Stimulated activated CD4-positive, alpha-beta T cell treated with anti-CD3 and anti-CD28 coated beads, Interleukin-1b, Interleukin-23, amount 100 ng/mL, for 24 hours (primary cell): ENCODE data around the gene MAD1L1.

Experiments
- DNase-seq, 4 experiments: peaks; one replicate each; pipeline ENCODE4 v3.0.0-alpha.2; 2020; ENCODE audit warnings: low read depth in 4 of 4, low spot score in 1 of 4

The MAD1L1 gene

DNA sequence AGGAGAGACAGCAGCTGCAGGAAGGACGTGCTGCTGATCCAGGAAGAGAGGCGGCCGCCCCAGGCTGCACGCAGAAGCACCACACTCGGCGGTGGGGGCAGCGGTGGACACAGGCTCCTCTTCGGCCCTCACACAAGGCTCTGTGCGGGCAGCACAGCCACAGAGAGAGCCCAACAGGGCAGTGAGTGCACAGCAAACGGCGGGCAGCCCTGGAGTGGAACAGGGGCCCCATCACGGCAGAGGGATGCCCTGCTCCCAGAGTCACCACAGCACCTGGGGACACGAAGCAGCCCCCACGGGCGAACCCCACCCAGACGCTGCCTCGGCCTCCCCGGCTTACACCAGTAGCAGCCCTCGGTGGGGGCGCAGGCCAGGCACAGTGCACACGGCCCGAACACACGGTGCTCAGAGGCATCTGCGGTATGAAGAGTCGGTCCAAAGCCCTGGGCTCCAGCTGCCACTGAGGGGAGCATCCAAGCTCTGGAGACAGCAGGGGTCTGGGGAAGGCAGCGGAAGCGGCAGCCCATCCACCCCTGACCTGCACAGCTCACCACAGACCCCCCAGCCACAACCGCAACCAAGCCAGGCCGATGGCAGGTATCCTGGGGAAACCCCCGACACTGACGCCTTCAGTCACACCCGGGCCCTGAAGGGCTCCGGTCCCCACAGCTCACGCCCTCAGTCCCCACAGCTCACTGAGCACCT lies 26.1 kb upstream of the MAD1L1 start:
- DNase-seq, result no peak

DNA sequence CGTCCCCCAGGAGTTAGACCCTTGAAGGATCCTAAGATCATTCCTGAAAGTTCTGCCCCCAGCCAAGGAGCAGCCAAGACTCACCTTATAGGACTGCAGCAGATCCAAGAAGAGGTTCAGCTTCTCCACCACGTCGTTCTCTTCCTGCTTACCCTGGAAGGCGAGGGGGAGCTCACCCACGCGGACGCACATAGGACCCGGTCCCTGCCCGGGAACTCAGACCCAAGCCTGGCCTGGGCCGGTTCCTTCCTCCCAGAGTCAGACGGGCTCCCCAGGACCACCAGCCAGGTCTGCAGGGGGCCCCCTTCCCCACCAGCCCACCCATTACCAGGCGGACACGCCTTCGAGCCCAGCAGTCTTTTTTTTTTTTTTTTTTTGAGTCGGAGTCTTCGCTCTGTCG lies 24.9 kb upstream of the MAD1L1 start:
- no peak for DNase-seq

DNA sequence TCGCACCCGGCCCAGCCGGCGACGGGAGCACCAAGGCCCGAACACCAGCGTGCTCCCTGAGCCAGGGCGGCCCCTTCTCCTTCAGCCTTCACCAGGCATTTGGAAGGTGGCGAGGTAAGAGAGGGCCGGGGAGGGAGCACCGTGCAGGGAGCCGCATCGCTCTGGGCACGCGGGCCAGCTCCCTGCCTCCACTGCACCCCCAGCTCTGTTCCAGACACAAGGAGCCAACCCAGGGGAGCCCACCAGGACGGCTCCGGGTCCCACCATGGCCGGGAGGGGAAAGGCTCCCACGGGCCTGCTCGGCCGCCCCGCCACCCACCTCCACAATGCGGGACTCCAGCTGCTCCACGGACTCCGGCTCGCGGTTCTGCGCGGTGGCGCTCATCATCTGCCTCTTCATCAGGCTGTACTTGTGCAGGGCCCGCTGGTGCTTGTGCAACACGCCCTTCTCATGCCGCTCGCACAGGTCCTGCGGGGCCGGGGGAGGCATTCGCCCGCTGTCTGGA lies 24.4 kb upstream of the MAD1L1 start:
- no peak for DNase-seq

DNA sequence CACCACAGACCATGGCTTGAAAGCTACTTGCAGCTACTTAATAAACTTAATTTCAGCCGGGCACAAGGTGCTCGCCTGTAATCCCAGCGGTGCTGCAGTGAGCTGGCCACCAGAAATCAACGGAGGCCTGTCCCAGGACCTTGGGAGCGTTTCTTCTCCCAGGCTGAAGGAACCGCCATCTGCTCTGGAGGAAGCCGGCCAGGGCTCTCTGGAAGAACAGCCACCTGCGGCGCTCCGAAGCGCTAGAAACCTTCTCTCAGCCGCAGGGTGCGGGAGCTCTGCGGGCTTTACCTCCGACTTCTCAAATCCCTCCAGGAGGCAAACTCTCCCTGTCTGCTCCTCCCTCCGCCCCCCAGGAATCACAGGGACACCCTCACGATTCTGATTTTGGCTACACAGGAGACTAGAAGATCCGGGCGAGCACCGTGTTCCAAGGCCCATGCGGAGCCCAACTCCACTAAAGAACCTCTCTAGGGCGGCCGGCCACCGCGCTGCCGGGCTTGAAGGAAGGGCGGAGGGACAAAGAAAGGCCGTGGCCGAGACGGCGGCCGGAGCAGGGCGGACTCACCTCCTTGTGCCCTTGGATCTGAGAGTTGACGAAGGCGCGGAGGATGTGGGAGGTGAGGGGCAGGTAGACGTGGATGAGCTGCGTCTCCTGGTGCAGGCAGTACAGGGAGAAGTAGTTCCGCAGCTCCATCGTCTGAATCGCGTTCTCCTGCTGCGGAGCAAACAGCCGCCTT lies 23.7 kb upstream of the MAD1L1 start:
- no peak for DNase-seq

DNA sequence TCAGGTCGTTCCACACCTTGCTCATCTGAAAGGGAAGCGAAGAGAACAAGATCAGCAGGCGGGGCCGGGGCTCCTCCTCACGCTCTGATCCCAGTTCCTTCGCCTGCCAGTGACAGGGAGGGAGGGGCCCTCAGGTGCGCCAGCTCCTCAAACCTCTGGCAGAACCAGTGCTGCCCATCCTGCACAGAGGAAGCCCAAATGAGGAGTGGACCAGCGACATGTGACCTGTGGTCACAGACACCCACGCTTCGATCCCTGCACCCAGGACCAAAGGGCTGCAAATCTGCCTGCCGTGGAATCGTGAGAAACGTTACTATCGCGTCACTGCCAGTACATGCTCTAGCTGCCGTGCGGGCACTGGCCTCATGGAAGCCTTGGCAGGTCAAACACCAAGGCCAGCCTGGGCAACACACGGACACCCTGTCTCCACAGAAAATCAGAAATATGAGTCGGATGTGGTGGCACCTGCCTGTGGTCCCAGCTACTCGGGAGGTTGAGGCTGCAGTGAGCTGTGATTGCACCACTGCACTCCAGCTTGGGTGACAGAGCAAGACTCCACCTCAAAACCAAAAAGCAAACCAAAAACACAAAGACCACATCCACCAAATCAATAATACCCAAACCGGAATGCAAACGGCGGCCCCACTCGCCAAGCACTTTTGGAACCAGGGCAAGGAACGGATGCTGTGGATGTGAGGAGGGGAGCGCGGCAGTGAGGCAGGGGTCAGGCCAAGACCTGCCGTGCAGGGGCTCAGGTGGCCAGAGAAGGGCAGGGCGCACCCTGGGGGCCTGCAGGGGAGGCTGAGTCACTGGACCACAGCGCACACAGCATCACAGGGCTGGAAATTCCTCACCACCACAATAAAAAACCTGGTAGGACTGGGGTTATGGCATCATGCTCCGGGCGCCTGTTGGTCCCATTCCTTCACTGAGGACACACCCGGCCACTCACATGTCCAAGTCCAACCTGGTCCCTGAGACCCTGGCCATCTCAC lies 22.7 kb upstream of the MAD1L1 start:
- no peak for DNase-seq

DNA sequence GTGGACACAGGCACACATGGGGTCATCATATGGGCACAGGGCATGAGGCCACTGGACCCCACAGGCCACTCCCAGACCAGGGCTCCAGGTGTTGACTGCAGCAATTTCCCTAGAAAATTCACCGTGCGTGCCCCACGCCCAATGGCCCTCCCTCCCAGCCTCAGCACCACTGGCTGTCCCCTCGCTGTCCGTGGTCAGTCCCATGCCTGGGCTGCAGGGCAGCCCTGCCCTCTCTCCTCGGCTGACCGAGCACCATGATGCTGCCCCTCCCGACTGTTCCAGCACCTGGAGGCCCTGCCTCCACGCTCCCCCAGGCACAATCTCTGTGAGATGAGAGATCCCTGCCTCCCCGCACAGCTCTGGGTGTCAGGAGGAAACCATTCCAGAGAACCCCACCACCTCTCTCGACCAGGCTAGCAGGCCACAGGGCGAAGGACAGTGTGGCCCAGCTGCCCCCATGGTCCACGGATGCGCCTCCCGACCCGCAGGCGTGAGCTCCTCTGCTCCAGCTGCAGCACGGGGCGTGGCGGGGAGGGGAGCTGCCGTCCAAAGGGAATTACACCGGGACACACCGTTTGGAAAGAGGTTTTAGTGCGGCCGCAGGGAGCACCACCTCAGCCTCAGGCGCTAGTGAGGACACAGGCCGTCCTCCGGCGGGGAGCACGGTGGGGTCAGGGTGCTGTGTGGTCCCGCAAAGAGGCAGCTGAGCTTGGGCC lies 21.8 kb upstream of the MAD1L1 start:
- no peak for DNase-seq

DNA sequence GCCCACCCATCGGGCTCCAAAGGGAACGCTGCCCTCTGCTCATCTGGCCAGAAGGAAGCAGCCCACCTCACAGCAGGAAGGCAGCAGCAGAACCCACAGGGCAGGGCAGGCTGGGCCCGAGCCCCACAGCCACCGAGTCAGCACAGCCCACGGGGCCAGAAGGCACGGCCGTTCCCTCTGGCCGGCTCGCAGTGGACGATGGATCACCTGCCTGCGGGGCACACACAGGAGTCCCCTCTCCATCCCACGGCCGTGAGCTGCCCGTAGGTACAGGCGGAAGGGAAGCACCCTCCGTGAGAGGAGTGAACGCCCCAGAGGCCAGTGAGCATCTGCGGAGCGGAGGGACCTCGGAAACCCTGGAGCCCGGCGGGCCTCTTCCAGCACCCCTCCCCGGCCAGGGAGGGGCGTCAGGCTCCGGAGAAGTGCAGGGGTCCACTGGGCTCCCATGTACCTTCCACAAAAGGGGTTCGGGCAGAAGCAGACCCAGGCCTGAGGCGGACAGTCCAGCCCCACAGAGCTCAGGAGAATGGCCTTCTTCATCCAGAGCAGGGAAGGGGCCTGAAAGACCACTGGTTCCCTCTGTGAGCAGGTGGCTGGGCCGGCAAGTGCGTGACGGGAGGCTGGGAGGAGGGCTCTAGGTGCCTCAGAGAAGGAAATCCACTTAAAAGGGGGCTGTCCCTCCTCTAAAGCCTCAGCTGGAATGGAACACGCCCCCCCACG lies 20.9 kb upstream of the MAD1L1 start:
- no peak for DNase-seq

DNA sequence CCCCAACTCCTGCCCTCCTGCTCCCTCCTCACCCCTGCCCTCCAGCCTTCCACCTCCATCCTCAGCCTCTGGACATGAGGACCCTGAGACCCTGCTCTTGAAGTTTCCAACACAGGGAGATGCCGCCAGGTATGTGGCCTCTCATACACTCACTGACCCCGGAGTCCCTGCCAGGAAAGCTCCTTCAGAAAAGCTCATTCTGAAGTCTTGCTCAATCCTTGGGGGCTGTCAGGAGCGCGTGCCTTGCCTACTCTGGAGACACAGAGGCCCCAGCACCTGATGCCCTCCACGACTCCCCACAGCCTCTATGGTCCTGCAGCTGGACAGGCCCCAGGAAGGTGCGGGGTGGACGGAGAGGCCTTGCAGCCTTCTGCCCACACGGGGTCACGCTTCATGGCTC lies 20.3 kb upstream of the MAD1L1 start:
- no peak for DNase-seq

DNA sequence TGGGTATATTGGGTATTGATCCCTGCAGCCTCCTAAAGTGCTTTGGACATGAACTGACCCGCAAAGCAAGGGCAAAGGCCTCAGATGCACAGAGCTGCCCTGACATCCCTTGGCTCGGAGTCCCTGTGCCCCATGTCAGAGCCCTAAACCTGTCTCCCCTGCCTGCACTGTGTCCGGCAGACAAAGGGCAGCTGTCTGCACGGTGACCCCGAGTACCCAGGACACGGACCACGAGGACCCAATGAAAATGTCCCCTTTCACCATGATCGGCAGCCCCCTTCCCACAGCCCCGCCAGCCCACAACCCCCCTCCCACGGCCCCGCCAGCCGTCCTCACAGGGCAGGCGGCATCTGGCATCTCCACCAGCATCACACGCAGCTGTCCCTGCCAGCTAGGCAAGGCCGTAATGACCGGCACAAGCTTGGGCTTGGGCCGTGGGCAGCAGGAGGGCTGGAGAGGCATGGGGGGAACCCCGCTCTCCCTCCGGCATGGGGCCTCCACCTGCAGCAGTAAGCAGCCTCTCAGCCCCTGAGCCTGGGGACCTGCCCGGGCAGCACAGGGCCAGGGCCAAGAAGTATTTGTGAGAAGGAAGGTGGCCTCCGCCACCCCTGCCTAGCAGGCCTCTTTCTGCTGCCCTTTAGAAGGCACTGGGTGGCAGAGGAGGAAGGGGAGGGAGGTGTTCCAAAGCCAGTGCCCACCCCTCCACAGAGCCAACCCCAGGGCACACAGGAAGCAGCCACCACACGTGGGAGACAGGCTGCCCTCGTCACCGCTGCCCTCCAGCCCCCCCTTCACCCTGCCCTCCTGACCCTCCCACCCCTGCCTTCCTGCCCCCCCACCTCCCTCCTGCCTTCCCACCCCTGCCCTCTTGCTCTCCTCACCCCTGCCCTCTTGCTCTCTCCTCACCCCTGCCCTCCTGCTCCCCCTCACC lies 19.4 kb upstream of the MAD1L1 start:
- no peak for DNase-seq

DNA sequence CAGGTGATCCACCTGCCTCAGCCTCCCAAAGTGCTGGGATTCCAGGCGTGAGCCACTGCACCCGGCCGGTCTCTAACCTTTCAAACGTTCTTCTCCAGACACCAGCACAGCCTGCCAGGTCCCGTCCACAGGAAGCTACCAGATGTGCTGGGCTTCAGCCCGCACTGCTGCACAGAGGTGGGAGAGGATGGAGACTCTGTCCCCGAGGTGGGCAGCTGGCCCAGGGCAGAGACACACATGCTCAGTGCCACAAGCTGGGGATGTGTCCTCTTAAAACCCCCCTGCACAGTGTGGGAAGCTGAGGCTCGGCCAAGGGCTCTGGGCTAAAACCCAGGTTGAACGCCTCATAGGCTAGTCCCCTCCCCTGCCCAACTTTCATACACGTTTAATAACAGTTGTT lies 18.6 kb upstream of the MAD1L1 start:
- DNase-seq, result no peak

DNA sequence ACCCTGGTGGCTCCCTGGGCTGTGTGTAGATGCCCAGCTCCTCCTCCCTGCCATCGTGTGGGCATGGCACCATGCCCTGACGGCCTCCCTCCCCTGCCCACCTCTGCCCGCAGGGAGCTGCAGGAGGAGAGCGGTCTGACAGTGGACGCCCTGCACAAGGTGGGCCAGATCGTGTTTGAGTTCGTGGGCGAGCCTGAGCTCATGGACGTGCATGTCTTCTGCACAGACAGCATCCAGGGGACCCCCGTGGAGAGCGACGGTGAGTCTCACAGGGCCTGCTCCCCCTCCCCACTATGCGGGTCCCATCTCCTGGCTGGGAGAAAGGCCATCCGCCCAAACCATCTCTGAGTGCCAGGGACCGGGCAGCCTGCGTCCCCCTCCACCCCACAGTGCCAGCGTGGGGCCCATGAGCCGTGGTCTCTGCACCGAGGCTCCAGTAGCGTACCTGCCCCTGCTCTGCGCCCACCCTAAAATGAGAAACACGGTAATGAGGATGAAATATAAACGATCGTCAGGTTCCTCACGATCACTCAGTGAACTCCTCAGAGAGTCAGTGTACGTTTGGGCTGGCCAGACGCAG lies 17.1 kb upstream of the MAD1L1 start:
- DNase-seq, result no peak

DNA sequence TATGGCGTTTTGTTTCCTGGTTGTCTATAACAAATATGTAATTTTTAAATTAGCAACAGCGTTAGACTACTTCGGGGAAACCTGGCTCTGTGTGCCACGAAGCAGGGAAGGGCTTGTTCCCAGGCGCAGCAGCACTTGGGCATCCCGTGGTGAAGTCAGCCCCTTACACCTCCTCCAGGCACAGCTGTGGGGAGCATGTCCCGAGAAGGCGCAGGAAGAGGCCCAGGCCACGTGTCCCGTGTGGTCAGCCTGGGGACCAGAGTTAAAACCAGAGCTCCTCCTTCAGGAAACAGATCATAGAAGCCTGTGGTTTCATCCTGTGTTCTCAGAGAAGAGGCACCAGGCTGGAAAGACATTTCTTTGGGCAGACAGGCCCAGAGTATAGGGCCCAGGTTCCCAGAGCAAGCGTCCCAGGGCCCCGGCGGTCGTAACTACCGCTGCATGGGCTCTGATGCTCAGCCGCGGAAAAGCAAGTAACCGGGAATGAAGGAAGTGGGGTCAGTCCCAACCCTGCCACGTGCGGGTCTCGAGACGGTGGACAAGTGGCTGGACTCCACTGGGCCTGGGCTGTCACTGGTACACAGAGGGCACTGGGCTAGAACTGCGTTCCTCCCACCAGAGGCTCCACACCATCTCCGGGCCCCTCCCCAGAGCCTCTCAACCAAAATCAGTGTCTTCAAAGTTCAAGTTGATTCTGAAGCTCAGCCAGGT lies 16.4 kb upstream of the MAD1L1 start:
- DNase-seq, result no peak

DNA sequence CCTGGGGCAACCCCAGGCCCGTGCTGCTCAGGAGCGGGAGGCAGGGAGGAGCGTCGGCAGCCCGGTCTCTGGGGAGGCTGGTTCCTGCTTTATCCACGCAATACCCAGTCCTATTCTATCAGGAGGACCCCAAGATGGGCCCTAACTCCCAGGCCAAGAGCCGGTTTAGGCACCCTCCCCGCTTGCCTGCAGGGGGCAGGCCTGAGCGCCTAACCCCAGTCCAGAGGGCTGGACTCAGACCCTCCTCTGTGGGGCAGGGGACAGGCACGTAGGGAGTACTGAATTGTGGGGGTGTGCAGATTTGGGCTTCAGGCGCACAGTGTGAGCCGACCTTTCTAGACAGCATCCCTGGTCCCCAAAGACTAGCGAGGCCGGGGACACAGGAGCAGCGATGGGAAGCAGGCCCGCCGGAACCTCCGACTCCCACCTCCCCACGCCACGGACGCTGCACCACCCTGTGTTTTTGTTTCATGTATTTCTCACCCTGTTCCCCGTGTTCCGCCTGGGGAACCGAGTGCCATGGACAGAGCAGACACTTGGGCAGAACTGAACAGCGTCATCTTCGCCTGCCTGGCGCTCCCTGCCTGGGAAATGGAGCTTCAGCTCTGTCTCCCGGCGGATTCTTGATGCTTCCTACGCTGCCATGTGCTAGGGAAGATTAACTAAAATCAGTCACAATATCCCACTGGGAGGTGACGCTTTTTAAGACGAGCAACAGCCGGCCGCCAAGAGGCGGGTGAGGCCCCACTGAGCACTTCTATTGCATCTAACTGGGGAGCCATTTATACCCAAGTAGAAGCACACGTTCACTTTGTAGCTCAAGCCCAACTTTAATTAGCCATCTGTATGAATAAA lies 14.6 kb upstream of the MAD1L1 start:
- DNase-seq, result no peak

DNA sequence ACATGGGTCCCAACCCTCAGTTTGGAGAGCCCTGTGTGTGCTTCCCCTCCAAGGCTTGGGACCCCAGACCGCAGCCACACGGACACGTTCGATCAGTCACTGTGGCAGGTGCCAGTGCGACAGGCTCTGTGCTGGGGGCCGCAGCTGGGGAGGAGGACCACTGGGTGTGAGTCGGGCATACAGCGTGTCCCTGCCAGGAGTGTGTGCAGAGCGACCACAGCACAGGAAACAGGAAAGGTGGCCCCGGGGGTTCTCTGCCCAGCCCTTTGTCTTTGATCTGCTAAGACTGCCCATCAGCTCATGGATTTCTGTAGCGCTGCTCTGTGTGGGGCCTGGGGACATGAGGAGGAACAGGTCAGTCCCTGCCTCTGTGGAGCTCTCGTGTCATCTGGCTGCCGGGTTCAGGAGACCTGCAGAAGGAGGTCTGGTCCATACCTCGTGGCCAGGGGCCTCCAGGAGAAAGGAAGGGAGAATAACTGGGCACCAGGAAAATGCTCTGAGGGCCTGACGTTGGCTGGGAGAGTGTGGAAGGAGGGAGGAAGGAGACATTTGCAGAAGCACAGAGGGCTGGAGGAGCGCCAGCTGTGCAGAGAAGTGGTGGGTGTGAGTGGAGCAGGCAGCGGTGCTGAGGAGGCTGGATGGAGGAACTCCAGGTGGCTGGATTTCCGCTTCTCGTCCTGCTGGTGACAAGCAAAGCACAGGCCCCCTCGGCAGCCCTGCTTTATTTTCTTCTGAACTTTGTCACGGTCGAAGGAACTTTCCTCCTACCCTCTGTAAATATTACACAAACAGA lies 13.3 kb upstream of the MAD1L1 start:
- DNase-seq, result no peak

DNA sequence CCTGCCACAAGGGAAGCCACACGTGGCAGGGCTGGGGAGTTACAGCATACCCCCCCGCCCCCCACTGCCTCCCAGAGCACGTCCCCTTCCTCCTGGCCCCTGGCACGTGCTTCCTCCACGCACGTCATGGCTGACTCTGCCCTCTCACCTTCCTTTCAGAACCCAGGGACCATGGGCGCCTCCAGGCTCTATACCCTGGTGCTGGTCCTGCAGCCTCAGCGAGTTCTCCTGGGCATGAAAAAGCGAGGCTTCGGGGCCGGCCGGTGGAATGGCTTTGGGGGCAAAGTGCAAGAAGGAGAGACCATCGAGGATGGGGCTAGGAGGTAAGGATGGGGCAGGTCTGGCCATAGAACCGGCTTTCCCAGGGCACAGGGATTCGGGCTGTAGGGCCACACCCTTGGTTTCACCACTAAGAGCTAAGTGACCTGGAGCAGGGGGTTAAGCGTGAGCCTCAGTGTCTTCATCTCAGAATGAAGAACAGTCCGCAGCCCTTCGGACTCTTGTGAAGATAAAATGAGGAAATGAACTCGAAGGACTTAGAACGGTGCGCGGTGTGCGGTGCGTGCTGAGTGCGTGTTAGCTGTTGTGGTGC lies 11.8 kb upstream of the MAD1L1 start:
- no peak for DNase-seq

DNA sequence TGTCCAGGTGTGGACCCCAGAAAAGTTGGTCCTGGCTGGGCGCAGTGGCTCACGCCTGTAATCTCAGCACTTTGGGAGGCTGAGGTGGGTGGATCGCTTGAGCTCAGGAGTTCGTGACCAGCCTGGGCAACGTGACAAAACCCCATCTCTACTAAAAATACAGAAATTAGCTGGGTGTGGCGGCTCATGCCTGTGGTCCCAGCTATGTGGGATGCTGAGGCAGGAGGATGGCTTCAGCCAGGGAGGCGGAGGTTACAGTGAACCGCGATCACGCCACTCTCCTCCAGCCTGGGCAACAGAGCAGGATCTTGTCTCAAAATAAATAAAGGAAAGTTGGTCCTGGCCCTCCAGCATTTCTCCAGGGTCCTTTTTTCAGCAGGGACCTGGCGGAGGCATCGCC lies 10.7 kb upstream of the MAD1L1 start:
- no peak for DNase-seq
